Limb (tissue), 2 donors: ENCODE data around the gene SLC2A5.

Experiments
- DNase-seq, 2 donors: peaks; one replicate each; pipeline ENCODE4 v3.0.0-alpha.2; 2016; ENCODE audit errors: extremely low spot score in 2 of 2

SLC2A5 gene

GRCh38 chr1:9065213-9065751 is 4.2 kb downstream of the SLC2A5 start:
- DNase-seq = no peak

GRCh38 chr1:9062846-9063245 is 6.6 kb downstream of the SLC2A5 start:
- DNase-seq = no peak

GRCh38 chr1:9062021-9062471 is 7.4 kb downstream of the SLC2A5 start:
- no peak for DNase-seq

- no peak for DNase-seq
Observed at GRCh38 chr1:9061252-9061960, 8.0 kb downstream of the SLC2A5 start.

GRCh38 chr1:9059891-9060744 is 9.3 kb downstream of the SLC2A5 start:
- no peak for DNase-seq

- DNase-seq = no peak
Observed at GRCh38 chr1:9058465-9058864, 11.0 kb downstream of the SLC2A5 start.

GRCh38 chr1:9057851-9058250 is 11.6 kb downstream of the SLC2A5 start:
- DNase-seq = no peak

- no peak for DNase-seq
Observed at GRCh38 chr1:9052272-9053049, 17.0 kb downstream of the SLC2A5 start.

GRCh38 chr1:9051379-9051778 is 18.1 kb downstream of the SLC2A5 start:
- DNase-seq = no peak

- no peak for DNase-seq
Observed at GRCh38 chr1:9050803-9051202, 18.6 kb downstream of the SLC2A5 start.

GRCh38 chr1:9048551-9048950 is 20.9 kb downstream of the SLC2A5 start:
- DNase-seq = no peak

- no peak for DNase-seq
Observed at GRCh38 chr1:9047019-9047418, 22.4 kb downstream of the SLC2A5 start.

- DNase-seq = no peak
Observed at GRCh38 chr1:9045861-9046510, 23.4 kb downstream of the SLC2A5 start.

GRCh38 chr1:9044236-9044635 is 25.2 kb downstream of the SLC2A5 start:
- DNase-seq = no peak

GRCh38 chr1:9042272-9042671 is 27.2 kb downstream of the SLC2A5 start:
- no peak for DNase-seq

GRCh38 chr1:9041116-9041779 is 28.2 kb downstream of the SLC2A5 start:
- DNase-seq = no peak

- no peak for DNase-seq
Observed at GRCh38 chr1:9040659-9041030, 28.8 kb downstream of the SLC2A5 start.

- no peak for DNase-seq
Observed at GRCh38 chr1:9039761-9040658, 29.4 kb downstream of the SLC2A5 start.

GRCh38 chr1:9038881-9039760 is 30.3 kb downstream of the SLC2A5 start:
- no peak for DNase-seq
